HepG2 (cell line): Measurements from ENCODE around the gene FAM228B. TPM values are rescaled to one million over a fixed set of nuclear protein-coding genes. Genes with fewer than 3 reads are reported as not detected.
"Not testable (repeated sequence)": the region's sequence is repeated elsewhere in the genome, so short reads cannot be mapped to it uniquely, and the experiment has no call there.

Experiments used
- BCL3 ChIP-seq: sonication (generic); formaldehyde crosslinking; IDR thresholded peaks from 2 replicates; pipeline ENCODE4 v1.5.1; 2020; ENCODE audit warnings: mild to moderate bottlenecking, missing genetic modification reagents, moderate library complexity
- BORCS8-MEF2B ChIP-seq: sonication (generic); formaldehyde crosslinking; IDR thresholded peaks from 2 replicates; pipeline ENCODE4 v1.8.0; 2022; ENCODE audit warnings: mild to moderate bottlenecking, missing genetic modification reagents
- CSRNP1 ChIP-seq: sonication (generic); formaldehyde crosslinking; IDR thresholded peaks from 2 replicates; pipeline ENCODE4 v1.8.1; 2023; ENCODE audit warnings: mild to moderate bottlenecking, missing genetic modification reagents
- FOXA1 ChIP-seq, 2 experiments: fragments of 450-650 bp in 1 of 2; sonication (generic) in 1 of 2; formaldehyde crosslinking in 1 of 2; IDR thresholded peaks; 2 replicates each; pipeline versions ENCODE4 v1.4.0 to v1.6.1; 2016 to 2020; ENCODE audit warnings: missing genetic modification reagents in 1 of 2
- FOXA3 ChIP-seq: IDR thresholded peaks from 2 replicates; pipeline ENCODE4 v1.6.1; 2016; ENCODE audit warnings: missing genetic modification reagents, missing compliant biosample characterization
- FOXC1 ChIP-seq: sonication (generic); formaldehyde crosslinking; IDR thresholded peaks from 2 replicates; pipeline ENCODE4 v1.8.0; 2022; ENCODE audit warnings: mild to moderate bottlenecking, missing genetic modification reagents, borderline replicate concordance
- ISL2 ChIP-seq: sonication (generic); formaldehyde crosslinking; IDR thresholded peaks from 2 replicates; pipeline ENCODE4 v1.5.0; 2020; ENCODE audit warnings: missing genetic modification reagents
- MED1 ChIP-seq: sonication (generic); formaldehyde crosslinking; IDR thresholded peaks from 2 replicates; pipeline ENCODE4 v1.4.0; 2020; ENCODE audit warnings: missing genetic modification reagents
- MEF2D ChIP-seq: sonication (generic); formaldehyde crosslinking; IDR thresholded peaks from 2 replicates; pipeline ENCODE4 v1.5.1; 2020; ENCODE audit warnings: mild to moderate bottlenecking, missing genetic modification reagents
- PAXIP1 ChIP-seq: sonication (generic); formaldehyde crosslinking; conservative IDR thresholded peaks from 2 replicates; pipeline ENCODE4 v1.4.0; 2020; ENCODE audit warnings: mild to moderate bottlenecking, missing genetic modification reagents, moderate library complexity
- SALL1 ChIP-seq: sonication (generic); formaldehyde crosslinking; IDR thresholded peaks from 2 replicates; pipeline ENCODE4 v1.8.0; 2022; ENCODE audit warnings: mild to moderate bottlenecking, missing genetic modification reagents
- YEATS4 ChIP-seq: sonication (generic); formaldehyde crosslinking; IDR thresholded peaks from 2 replicates; pipeline ENCODE4 v1.4.0; 2020; ENCODE audit warnings: missing genetic modification reagents, borderline replicate concordance
- ZFY ChIP-seq: sonication (generic); formaldehyde crosslinking; IDR thresholded peaks from 2 replicates; pipeline ENCODE4 v1.4.0; 2020; ENCODE audit warnings: missing genetic modification reagents
- ZMYM3 ChIP-seq: sonication (generic); formaldehyde crosslinking; IDR thresholded peaks from 2 replicates; pipeline ENCODE4 v1.5.1; 2020; ENCODE audit warnings: mild to moderate bottlenecking, missing genetic modification reagents
- ZNF225 ChIP-seq: sonication (generic); formaldehyde crosslinking; IDR thresholded peaks from 2 replicates; pipeline ENCODE4 v1.4.0; 2020; ENCODE audit warnings: mild to moderate bottlenecking, missing genetic modification reagents
- ZNF232 ChIP-seq: sonication (generic); formaldehyde crosslinking; IDR thresholded peaks from 2 replicates; pipeline ENCODE4 v1.4.0; 2020; ENCODE audit warnings: missing genetic modification reagents, borderline replicate concordance
- ZNF687 ChIP-seq: sonication (generic); formaldehyde crosslinking; IDR thresholded peaks from 2 replicates; pipeline ENCODE4 v1.5.1; 2020; ENCODE audit warnings: mild to moderate bottlenecking, missing genetic modification reagents, moderate library complexity
- polyA plus RNA-seq, 8 experiments: library from polyadenylated mRNA; depleted of rRNA in 3 of 8; stranded (reverse) in 7 of 8; unstranded in 1 of 8; fragments of >200 nt; fragmentation: Illumina TruSeq in 4 of 8; extraction: Trizol in 4 of 8; gene quantifications; 2 replicates each; pipeline versions ENCODE4 v1.2.1 to v1.2.3, GENCODE V29; 2011 to 2016; ENCODE audit warnings: low read depth in 4 of 8, missing spikeins in 1 of 8, mixed read lengths in 1 of 8; ENCODE audit not compliant: insufficient read depth in 1 of 8
- total RNA-seq, 5 experiments: library from RNA; depleted of rRNA; stranded (reverse); fragments of >200 nt; fragmentation: Illumina TruSeq; extraction: Trizol; gene quantifications; 2 replicates each; pipeline ENCODE4 v1.2.3, GENCODE V29; 2016; ENCODE audit warnings: low read depth in 1 of 5

The FAM228B gene
- total and polyA plus RNA-seq, 2 of the 13 experiments (the other 11 are each of a cell fraction or from before 2014, with no cell fraction given): 0.79 to 1.1 TPM

GRCh38 chr2:24095171-24095677 is 28.0 kb upstream of the FAM228B start (continued):
- TF ChIP-seq YEATS4 (CRISPR knock-in tag): peak; percentile 44; the same call in 1 of the 2 replicates
- peak; percentile 60; the same call in 1 of the 2 replicates for TF ChIP-seq ZNF225 (CRISPR knock-in tag)
- peak; percentile 61 for TF ChIP-seq ZFY (CRISPR knock-in tag)
- TF ChIP-seq MED1: peak; percentile 16; the same call in 1 of the 2 replicates
- TF ChIP-seq ISL2 (CRISPR knock-in tag): peak; percentile 32; the same call in 1 of the 2 replicates
- 0 out of 2 replicates have a peak, but pooled peaks have one; percentile 29 for TF ChIP-seq MEF2D (CRISPR knock-in tag)
- TF ChIP-seq ZNF232: 0 out of 2 replicates have a peak, but pooled peaks have one; percentile 18
- peak; percentile 63 for TF ChIP-seq SALL1 (CRISPR knock-in tag)
- TF ChIP-seq BCL3 (CRISPR knock-in tag): peak; percentile 78; the same call in 1 of the 2 replicates
- 0 out of 2 replicates have a peak, but pooled peaks have one; percentile 28 for TF ChIP-seq CSRNP1
- TF ChIP-seq ZMYM3 (CRISPR knock-in tag): peak; percentile 60; the same call in 1 of the 2 replicates
- not testable (repeated sequence) for TF ChIP-seq FOXA1 (IDR thresholded peaks at IDR 0.05)
- peak; percentile 90 for TF ChIP-seq FOXA1 (CRISPR knock-in tag; IDR thresholded peaks at IDR 0.05)
- peak; percentile 79 for TF ChIP-seq FOXA3
- TF ChIP-seq PAXIP1 (CRISPR knock-in tag): peak; percentile 58
- peak; percentile 75 for TF ChIP-seq ZNF687
- TF ChIP-seq BORCS8-MEF2B (CRISPR knock-in tag): peak; percentile 77; the same call in 1 of the 2 replicates
- TF ChIP-seq FOXC1 (CRISPR knock-in tag): peak; percentile 54; the same call in 1 of the 2 replicates
